ENCODE results near the gene C19orf44.

- no peak for TF ChIP-seq EZH2phosphoT487 (IDR thresholded peaks at IDR 0.05; ENCODE audit: borderline replicate concordance, low read length)
- TF ChIP-seq, protein P1, sequence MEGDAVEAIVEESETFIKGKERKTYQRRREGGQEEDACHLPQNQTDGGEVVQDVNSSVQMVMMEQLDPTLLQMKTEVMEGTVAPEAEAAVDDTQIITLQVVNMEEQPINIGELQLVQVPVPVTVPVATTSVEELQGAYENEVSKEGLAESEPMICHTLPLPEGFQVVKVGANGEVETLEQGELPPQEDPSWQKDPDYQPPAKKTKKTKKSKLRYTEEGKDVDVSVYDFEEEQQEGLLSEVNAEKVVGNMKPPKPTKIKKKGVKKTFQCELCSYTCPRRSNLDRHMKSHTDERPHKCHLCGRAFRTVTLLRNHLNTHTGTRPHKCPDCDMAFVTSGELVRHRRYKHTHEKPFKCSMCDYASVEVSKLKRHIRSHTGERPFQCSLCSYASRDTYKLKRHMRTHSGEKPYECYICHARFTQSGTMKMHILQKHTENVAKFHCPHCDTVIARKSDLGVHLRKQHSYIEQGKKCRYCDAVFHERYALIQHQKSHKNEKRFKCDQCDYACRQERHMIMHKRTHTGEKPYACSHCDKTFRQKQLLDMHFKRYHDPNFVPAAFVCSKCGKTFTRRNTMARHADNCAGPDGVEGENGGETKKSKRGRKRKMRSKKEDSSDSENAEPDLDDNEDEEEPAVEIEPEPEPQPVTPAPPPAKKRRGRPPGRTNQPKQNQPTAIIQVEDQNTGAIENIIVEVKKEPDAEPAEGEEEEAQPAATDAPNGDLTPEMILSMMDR (IDR thresholded peaks at IDR 0.05; ENCODE audit: low read depth, low read length, poor library complexity, severe bottlenecking): no peak
Measured at GRCh38 chr19:16554776-16555175, 58.6 kb downstream of the C19orf44 start.

Measured in DOHH2 (cell line).